K562 (cell line): ENCODE measurements around the gene PDCD10. TPM values are rescaled to one million over a fixed set of nuclear protein-coding genes. Genes with fewer than 3 reads are reported as not detected.

Experiments
- CBX3 ChIP-seq, 2 experiments: IDR thresholded peaks; 1 replicate in 1 of 2; 2 replicates in 1 of 2; pipeline ENCODE4 v1.6.1; 2012; ENCODE audit warnings: inconsistent platforms in 2 of 2, low read length in 2 of 2, borderline replicate concordance in 1 of 2, control low read depth in 1 of 2
- HDAC3 ChIP-seq: fragments of 450-650 bp; IDR thresholded peaks from 2 replicates; pipeline ENCODE4 v1.6.1; 2018; ENCODE audit warnings: borderline replicate concordance, mild to moderate bottlenecking, moderate library complexity; ENCODE audit not compliant: partially characterized antibody
- PRDM10 ChIP-seq: fragments of 450-650 bp; IDR thresholded peaks from 2 replicates; pipeline ENCODE4 v1.6.1; 2018; ENCODE audit not compliant: partially characterized antibody
- TRIM28 ChIP-seq: fragments of 450-650 bp; IDR thresholded peaks from 2 replicates; pipeline ENCODE4 v1.6.1; 2017
- U2AF1 ChIP-seq: fragments of 200-400 bp; formaldehyde crosslinking; optimal IDR thresholded peaks from 2 replicates; pipeline ENCODE3; 2017; ENCODE audit warnings: mild to moderate bottlenecking, low read depth, low read length, moderate library complexity
- UBTF ChIP-seq, 2 experiments: IDR thresholded peaks; 2 replicates each; pipeline ENCODE4 v1.6.1; 2012; ENCODE audit warnings: improper control_type of control experiment in 2 of 2, low read depth in 2 of 2, low read length in 2 of 2, borderline replicate concordance in 1 of 2
- ZNF184 ChIP-seq: sonication (generic); formaldehyde crosslinking; IDR thresholded peaks from 2 replicates; pipeline ENCODE4 v1.5.0; 2020; ENCODE audit warnings: missing genetic modification reagents
- ZNF318 ChIP-seq, 2 experiments: fragments of 450-650 bp; IDR thresholded peaks; 2 replicates each; pipeline ENCODE4 v1.6.1; 2016; ENCODE audit warnings: mild to moderate bottlenecking in 2 of 2, borderline replicate concordance in 1 of 2, low read depth in 1 of 2, moderate library complexity in 1 of 2
- ZNF41 ChIP-seq: fragments of 250-450 bp; sonication (Bioruptor Pico); conservative IDR thresholded peaks from 2 replicates; pipeline ENCODE4 v1.4.0; 2020; ENCODE audit warnings: mild to moderate bottlenecking
- ZNF79 ChIP-seq: fragments of 250-450 bp; sonication (Bioruptor Pico); IDR thresholded peaks from 2 replicates; pipeline ENCODE4 v1.4.0; 2020; ENCODE audit warnings: low read depth, mild to moderate bottlenecking, moderate library complexity
- polyA plus RNA-seq, 8 experiments: library from polyadenylated mRNA; depleted of rRNA in 4 of 8; stranded (reverse) in 5 of 8; unstranded in 3 of 8; fragments of >200 nt; fragmentation: Nextera tagmentation in 2 of 8; fragmentation: Illumina TruSeq in 1 of 8; extraction: Ambion mirVana in 2 of 8; extraction: Trizol in 1 of 8; gene quantifications; 2 replicates each; pipeline versions ENCODE4 v1.2.1 to v1.2.3, GENCODE V29; 2011 to 2014; ENCODE audit warnings: inconsistent platforms in 1 of 8, missing spikeins in 1 of 8
- total RNA-seq, 7 experiments: library from RNA; depleted of rRNA in 6 of 7; stranded (reverse); fragments of >200 nt in 6 of 7; fragmentation: Illumina TruSeq in 2 of 7; extraction: Trizol in 2 of 7; gene quantifications; 2 replicates each; pipeline versions ENCODE4 v1.2.1 to v1.2.3, GENCODE V29; 2011 to 2021; ENCODE audit warnings: low replicate concordance in 1 of 7

Gene PDCD10
- total and polyA plus RNA-seq, 9 of the 15 experiments (the other 6 are each of a cell fraction or from before 2014, with no cell fraction given), result 121 to 476 (median 232) TPM

- TF ChIP-seq CBX3 (IDR thresholded peaks at IDR 0.05; ENCODE audit: borderline replicate concordance in 1 of 2, low read length in 2 of 2) (peak in 1 of 2 experiments; percentile 37; a peak in 1 of 3 replicates), ZNF41 (CRISPR knock-in tag) (no peak), ZNF184 (CRISPR knock-in tag) (peak; percentile 92), TRIM28 (peak; percentile 75; the same call in 1 of the 2 replicates), UBTF (IDR thresholded peaks at IDR 0.05; ENCODE audit: borderline replicate concordance in 1 of 2, low read depth in 2 of 2, low read length in 2 of 2) (no peak), U2AF1 (no peak), PRDM10 (no peak), ZNF318 (IDR thresholded peaks at IDR 0.05; ENCODE audit: borderline replicate concordance in 1 of 2, low read depth in 1 of 2) (no peak), ZNF79 (CRISPR knock-in tag) (no peak), HDAC3 (no peak)
These were observed 90.1 kb downstream of the PDCD10 start (continued) for GRCh38 chr3:167644611-167645010.
